K562 treated with DMSO at 1 percent for 48 hours (cell line): ENCODE data around the gene SLC35A2. TPM values are rescaled to one million over a fixed set of nuclear protein-coding genes. Genes with fewer than 3 reads are reported as not detected.

Experiments
- total RNA-seq: library from RNA; unstranded; fragments of 300-600 nt; gene quantifications from 2 replicates; pipeline ENCODE4 v1.2.3, GENCODE V29; 2022; ENCODE audit warnings: low replicate concordance; ENCODE audit errors: extremely low read depth

Gene SLC35A2
- not detected in 2 replicates for total RNA-seq

GRCh38 chrX:48911412-48912182, at the start of gene SLC35A2:
Gene SLC35A2 (minus strand): TSS chrX:48911646. CDS start chrX:48911636, 10 bp downstream.

GRCh38 chrX:48957477-48957826, 46.0 kb upstream of the SLC35A2 start, which contains the start of gene OTUD5:
Gene OTUD5 (minus strand): TSS chrX:48957607. CDS start chrX:48957570, 37 bp downstream.

GRCh38 chrX:48918643-48919340, 7.3 kb upstream of the SLC35A2 start, which contains the start of gene PIM2:
Gene PIM2 (minus strand): TSS chrX:48919024. CDS start chrX:48918834, 190 bp downstream.

GRCh38 chrX:48897625-48898306, 13.7 kb downstream of the SLC35A2 start, which contains the start of the genes PQBP1 and TIMM17B:
Gene PQBP1 (plus strand): TSS chrX:48897930. CDS start chrX:48898510, 580 bp downstream.
Gene TIMM17B (minus strand): TSS chrX:48897768. CDS start chrX:48897749, 19 bp downstream.

Other genes with a start within 250 kb of the SLC35A2 start
- not detected in 2 replicates for gene WAS, start 227.8 kb downstream of the SLC35A2 start, total RNA-seq
- not detected in 2 replicates for gene SUV39H1, start 214.9 kb downstream of the SLC35A2 start, total RNA-seq
- gene GLOD5, start 149.9 kb downstream of the SLC35A2 start, total RNA-seq: not detected in 2 replicates
- gene GATA1, start 125.1 kb downstream of the SLC35A2 start, total RNA-seq: not detected in 2 replicates
- not detected in 2 replicates for gene HDAC6, start 109.6 kb downstream of the SLC35A2 start, total RNA-seq
- gene ERAS, start 85.1 kb downstream of the SLC35A2 start, total RNA-seq: not detected in 2 replicates
- gene PCSK1N, start 76.0 kb downstream of the SLC35A2 start, total RNA-seq: not detected in 2 replicates
- not detected in 2 replicates for gene TIMM17B, start 13.9 kb downstream of the SLC35A2 start, total RNA-seq
- gene PQBP1, start 13.7 kb downstream of the SLC35A2 start, total RNA-seq: 606 TPM in 1 of 2 replicates, not detected in the other
- not detected in 2 replicates for gene PIM2, start 7.4 kb upstream of the SLC35A2 start, total RNA-seq
- gene OTUD5, start 46.0 kb upstream of the SLC35A2 start, total RNA-seq: not detected in 2 replicates
- gene KCND1, start 60.2 kb upstream of the SLC35A2 start, total RNA-seq: not detected in 2 replicates
- not detected in 2 replicates for gene GRIPAP1, start 90.6 kb upstream of the SLC35A2 start, total RNA-seq
- gene TFE3, start 131.7 kb upstream of the SLC35A2 start, total RNA-seq: not detected in 2 replicates
- gene CCDC120, start 147.4 kb upstream of the SLC35A2 start, total RNA-seq: not detected in 2 replicates
- not detected in 2 replicates for gene PRAF2, start 162.4 kb upstream of the SLC35A2 start, total RNA-seq
- not detected in 2 replicates for gene WDR45, start 168.2 kb upstream of the SLC35A2 start, total RNA-seq
- gene GPKOW, start 212.1 kb upstream of the SLC35A2 start, total RNA-seq: not detected in 2 replicates